Measurements from ENCODE around the gene ANKRD63.

The ANKRD63 gene

DNA sequence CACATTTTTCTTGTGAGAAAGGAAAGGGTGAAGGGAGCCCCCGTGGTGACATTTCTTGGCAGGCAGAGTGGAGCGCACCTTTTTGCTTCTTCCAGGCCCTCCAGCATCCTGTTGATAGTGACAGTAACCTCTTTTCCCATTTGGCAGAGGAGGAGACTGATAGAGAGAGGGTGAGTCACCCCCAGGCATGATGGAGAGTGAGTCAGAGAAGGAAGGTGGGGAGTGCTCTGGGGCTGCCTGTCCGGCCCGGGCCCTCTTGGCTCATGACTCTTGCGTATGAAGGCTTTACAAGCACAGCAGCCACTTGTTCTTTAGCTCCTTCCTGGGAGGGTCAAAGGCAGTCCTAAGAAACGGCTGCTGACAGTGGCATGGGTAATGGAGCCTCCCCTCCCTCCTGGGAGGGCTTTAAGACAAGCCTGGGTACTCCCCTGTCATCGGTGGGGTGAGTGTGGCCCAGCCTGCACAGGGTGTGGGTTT lies 16.0 kb downstream of the ANKRD63 start:
- Mint-ChIP-seq H3K4me3 (no peak overlapping the region), H3K27me3 (no peaks in the 10 kb centered on the region), H3K4me1 (no peaks in the 10 kb centered on the region), H3K9me3 (no peaks in the 10 kb centered on the region), H3K36me3 (no peaks in the 10 kb centered on the region), H3K27ac (no peak overlapping the region)
- no peak for ATAC-seq

DNA sequence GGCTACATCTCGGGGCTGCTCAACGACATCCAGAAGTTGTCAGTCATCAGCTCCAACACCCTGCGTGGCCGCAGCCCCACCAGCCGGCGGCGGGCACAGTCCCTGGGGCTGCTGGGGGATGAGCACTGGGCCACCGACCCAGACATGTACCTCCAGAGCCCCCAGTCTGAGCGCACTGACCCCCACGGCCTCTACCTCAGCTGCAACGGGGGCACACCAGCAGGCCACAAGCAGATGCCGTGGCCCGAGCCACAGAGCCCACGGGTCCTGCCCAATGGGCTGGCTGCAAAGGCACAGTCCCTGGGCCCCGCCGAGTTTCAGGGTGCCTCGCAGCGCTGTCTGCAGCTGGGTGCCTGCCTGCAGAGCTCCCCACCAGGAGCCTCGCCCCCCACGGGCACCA lies 17.0 kb downstream of the ANKRD63 start:
- H3K27me3 Mint-ChIP-seq, result no peaks in the 10 kb centered on the region
- H3K4me3 Mint-ChIP-seq, result no peak overlapping the region
- H3K9me3 Mint-ChIP-seq, result no peaks in the 10 kb centered on the region
- no peaks in the 10 kb centered on the region for H3K36me3 Mint-ChIP-seq
- no peak for ATAC-seq
- no peaks in the 10 kb centered on the region for H3K4me1 Mint-ChIP-seq
- H3K27ac Mint-ChIP-seq, result no peak overlapping the region

DNA sequence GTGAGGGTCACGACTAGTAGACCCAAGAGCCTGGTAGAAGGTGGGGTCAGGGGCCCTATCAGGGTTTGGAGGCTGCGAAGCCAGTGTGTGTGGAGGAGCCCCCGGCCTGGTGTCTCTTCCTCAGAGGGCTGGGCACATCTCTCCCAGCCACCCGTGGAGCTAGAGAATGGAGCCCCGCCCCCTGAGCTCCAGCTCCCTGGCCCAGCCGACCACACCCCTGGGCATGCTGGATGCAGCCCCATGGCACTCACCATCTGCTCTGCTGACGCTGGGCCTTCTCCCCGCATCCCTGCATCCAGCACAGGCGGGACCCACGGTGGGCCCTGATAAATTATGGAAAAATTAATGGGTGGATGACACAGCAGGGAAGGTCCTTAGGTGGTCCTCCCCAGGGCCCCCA lies 17.5 kb downstream of the ANKRD63 start:
- no peaks in the 10 kb centered on the region for H3K27me3 Mint-ChIP-seq
- no peaks in the 10 kb centered on the region for H3K4me1 Mint-ChIP-seq
- H3K9me3 Mint-ChIP-seq, result no peaks in the 10 kb centered on the region
- no peaks in the 10 kb centered on the region for H3K36me3 Mint-ChIP-seq
- H3K4me3 Mint-ChIP-seq, result no peak overlapping the region
- no peak for ATAC-seq
- H3K27ac Mint-ChIP-seq, result no peak overlapping the region

DNA sequence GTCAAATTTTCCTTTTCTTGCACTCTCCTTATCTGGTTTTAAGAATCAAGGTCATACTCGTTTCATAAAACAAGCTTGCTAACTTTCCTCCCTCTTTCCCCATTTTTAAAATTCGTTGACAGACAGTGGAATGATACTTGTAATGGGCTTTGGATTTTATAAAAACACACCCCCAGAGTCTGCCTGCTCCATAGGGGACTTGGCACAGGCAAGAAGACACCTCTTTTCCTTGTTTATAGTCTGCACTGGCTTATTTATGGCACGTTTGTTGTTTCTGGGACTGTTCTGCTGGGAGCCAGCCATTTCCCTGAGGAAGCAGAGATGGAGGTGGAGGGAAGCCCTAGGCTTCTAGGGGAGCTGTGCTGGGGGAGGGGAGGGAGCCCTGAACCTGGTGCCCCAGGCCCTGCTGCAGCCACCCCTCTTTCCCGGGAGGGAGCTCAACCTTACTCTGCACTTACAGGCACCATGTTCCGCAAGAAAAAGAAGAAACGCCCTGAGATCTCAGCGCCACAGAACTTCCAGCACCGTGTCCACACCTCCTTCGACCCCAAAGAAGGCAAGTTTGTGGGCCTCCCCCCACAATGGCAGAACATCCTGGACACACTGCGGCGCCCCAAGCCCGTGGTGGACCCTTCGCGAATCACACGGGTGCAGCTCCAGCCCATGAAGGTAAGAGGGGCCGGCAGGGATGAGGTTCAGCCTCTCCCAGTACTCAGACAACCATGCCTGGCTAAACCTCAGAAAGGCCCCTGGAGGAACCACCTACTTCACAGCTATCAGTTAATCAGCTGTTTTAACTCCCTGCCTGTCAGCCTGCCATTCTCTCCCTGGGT lies 18.3 kb downstream of the ANKRD63 start:
- ATAC-seq, result no peak
- no peaks in the 10 kb centered on the region for H3K27me3 Mint-ChIP-seq
- H3K4me3 Mint-ChIP-seq, result no peak overlapping the region
- H3K27ac Mint-ChIP-seq, result no peak overlapping the region
- no peaks in the 10 kb centered on the region for H3K9me3 Mint-ChIP-seq
- H3K36me3 Mint-ChIP-seq, result no peaks in the 10 kb centered on the region
- H3K4me1 Mint-ChIP-seq, result no peaks in the 10 kb centered on the region

DNA sequence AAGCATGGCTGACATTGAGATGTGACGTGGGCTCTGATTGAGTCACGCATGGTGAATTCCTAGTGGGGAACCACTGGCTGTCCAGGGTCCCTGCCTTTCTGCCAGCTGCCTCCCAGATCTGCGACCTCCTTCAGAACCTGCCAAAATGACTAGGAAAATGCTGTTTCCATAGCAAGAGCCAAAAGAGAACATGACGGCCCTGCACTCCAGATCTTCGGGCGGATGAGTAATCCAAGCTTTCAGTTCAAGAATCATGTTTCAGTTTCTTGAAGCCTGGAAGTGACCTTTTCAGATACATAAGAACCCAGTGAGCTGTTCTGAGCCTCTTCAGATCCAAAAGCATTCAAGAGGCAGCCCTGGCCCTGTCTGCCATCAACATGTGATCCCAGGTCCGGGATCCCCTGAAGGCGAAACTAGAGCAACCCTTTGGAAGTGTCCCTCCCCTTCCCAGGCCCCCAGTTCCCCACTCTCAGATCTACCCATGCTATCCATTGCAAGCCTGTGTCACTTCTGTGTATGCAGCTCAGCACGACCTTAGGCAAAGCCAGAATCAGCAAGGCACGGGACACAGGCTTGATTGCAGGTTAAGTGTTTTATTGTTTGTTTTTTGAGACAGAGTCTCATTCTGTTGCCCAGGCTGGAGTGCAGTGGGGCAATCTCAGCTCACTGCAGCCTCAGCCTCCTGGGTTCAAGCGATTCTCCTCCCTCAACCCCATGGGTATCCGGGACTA lies 19.7 kb downstream of the ANKRD63 start:
- Mint-ChIP-seq H3K9me3 (no peaks in the 10 kb centered on the region), H3K27me3 (no peaks in the 10 kb centered on the region), H3K4me3 (no peak overlapping the region), H3K36me3 (no peaks in the 10 kb centered on the region), H3K27ac (no peak overlapping the region), H3K4me1 (no peaks in the 10 kb centered on the region)
- ATAC-seq, result no peak

DNA sequence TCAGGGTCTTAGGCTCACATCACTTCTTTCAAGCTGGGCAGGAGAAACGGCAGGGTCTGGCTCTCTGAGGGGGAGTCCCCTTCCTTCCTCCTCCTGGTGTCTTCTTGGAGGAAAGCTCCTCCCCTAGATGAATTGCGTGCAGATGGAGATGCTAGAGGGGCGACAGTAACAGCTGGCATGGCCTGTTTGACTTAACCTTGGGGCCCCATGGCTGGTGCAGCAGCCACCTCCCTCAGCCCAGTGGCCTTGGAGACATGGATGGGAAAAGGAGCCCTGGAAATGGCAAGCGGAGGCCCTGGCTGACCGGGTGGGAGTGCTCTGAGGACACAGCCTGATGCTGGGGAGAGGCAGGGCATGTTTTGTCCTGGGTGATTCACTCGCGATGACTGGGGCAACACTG lies 23.8 kb downstream of the ANKRD63 start:
- H3K4me3 Mint-ChIP-seq, result no peak overlapping the region
- H3K36me3 Mint-ChIP-seq, result no peaks in the 10 kb centered on the region
- ATAC-seq, result no peak
- H3K4me1 Mint-ChIP-seq, result no peaks in the 10 kb centered on the region
- peaks cover 12% of the 10 kb centered on the region for H3K27me3 Mint-ChIP-seq
- H3K9me3 Mint-ChIP-seq, result no peaks in the 10 kb centered on the region
- no peak overlapping the region for H3K27ac Mint-ChIP-seq

DNA sequence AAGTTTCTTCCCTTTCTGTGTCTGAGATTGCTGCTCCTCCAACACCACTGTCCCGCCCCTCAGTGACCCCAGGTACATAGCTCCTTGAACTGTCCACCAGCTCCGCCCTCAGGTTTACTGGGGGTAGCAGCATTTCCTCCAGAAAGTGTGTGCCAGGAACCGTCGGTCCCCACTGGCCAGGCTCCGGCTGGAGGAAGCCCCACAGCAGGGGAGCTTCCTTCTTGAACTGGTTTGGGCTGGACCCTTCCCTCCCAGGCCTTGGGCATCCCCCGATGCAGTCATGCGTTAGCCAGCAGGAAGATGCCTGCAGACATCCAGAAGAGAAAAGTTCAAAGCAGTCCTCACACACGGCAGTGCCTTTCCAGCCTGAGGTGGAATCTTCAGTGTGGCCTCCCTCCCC lies 24.3 kb downstream of the ANKRD63 start:
- Mint-ChIP-seq H3K4me1 (peaks cover 2% of the 10 kb centered on the region), H3K4me3 (no peak overlapping the region), H3K27me3 (peaks cover 16% of the 10 kb centered on the region), H3K9me3 (no peaks in the 10 kb centered on the region), H3K27ac (no peak overlapping the region), H3K36me3 (no peaks in the 10 kb centered on the region)
- no peak for ATAC-seq

DNA sequence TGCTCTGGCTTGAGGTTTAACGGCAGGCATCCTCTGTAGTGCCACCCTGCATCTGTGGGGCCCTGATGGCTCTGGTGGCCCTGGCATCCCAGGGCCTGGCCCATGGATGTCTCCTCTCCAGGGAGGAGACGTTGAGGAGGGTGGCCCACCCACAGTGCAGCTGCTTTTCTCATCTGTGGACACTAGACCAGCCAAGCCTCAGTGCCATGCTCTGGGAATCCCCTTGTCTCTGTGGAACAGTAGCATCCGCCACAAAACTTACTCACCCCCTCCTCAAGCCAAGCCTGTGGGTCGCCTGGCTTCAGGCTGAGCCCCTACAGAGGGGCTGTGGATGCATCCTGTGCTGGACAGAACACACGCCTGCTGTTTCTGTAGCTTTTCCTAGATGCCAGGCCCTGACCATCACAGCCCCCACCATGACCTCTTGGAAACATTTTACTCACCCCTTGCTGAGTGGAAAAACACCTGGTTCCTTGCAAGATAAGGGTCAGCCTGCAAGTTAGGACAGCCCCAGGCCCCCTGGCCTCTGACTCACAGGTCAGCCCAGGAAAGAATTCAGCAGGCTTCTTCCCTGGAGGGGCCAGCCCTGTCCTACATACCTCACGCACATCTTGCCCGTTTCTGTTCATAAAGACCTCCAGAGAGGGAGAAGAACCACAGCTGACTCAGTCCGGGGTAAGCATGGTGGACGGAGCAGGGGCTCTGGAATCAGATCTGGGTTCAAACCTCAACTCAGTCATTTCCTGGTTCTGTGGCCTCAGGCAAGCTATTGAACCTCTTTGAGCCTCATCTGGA lies 25.0 kb downstream of the ANKRD63 start:
- Mint-ChIP-seq H3K36me3 (no peaks in the 10 kb centered on the region), H3K4me1 (peaks cover 9% of the 10 kb centered on the region), H3K27me3 (peaks cover 23% of the 10 kb centered on the region), H3K4me3 (no peak overlapping the region), H3K9me3 (no peaks in the 10 kb centered on the region), H3K27ac (no peak overlapping the region)
- no peak for ATAC-seq

DNA sequence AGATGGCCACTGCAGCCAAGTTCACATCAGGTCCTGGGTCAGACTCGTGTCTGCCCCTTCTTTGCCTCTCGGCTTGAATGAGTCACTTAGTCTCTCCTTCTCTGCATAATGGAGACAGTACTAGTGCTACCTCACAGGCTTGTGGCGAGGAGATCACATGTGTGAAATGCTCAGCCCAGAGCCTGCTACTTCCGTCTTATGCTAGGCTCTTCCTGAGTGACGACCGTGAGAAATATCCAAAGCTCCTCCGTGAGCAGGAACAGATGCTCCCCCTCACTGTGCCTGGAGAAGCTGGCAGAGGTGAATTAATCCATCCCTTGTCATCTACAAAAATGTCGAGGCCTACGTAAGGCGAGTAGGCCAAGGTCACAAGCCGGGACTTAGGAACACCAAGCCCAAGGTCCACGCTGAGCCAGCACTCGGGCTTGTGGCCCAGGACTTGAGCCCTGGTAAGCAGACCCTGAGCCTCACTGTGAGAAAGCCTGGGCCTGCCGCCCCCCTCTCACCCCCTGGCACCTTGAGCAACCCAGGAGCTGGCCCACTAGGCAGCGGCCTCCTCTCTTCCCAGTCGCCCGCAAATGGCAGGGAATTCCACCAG lies 26.1 kb downstream of the ANKRD63 start:
- Mint-ChIP-seq H3K27ac (no peak overlapping the region), H3K36me3 (no peaks in the 10 kb centered on the region), H3K9me3 (no peaks in the 10 kb centered on the region), H3K4me3 (no peak overlapping the region), H3K4me1 (peaks cover 10% of the 10 kb centered on the region), H3K27me3 (peaks cover 26% of the 10 kb centered on the region)
- ATAC-seq, result no peak

DNA sequence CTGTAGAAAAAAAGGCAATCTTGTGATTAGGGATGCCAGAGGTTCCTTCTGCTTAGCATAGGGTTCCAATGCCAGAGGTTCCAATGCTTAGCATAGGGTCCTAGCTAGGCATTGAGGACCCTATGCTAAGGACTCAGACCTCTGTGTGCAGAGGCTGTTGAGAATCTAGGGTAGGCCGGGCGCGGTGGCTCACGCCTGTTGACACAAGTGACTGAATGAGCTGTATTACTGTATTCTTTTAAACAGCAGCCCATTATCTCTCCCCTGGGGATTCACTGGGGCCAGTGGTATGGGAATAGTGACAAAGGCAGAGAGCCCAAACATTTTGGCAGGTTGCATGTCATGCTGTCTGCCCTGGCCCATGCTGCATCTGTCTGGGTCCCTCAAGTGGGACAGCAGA lies 27.8 kb downstream of the ANKRD63 start:
- no peak for ATAC-seq
- H3K27ac Mint-ChIP-seq, result no peak overlapping the region
- peaks cover 39% of the 10 kb centered on the region for H3K27me3 Mint-ChIP-seq
- H3K4me3 Mint-ChIP-seq, result no peak overlapping the region
- H3K4me1 Mint-ChIP-seq, result peaks cover 10% of the 10 kb centered on the region
- H3K9me3 Mint-ChIP-seq, result no peaks in the 10 kb centered on the region
- H3K36me3 Mint-ChIP-seq, result no peaks in the 10 kb centered on the region

DNA sequence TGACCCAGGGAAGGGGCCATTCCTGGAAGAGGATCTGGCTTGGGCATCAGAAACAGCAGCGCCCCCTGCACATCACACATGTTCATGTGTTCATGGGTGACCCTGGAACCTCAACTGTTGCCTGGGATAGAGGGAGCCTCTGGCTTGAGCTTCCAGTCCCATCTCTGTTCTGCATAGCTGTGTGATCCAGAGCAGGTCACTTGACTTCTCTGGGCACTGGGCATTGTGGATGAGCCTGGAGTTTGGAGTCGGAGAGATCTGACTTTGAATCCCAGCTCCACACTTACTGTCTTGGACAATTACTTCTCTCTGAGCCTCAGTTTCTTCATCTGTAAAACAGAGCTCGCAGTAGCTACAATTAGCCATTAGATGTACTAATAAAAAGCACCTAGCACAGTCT lies 28.4 kb downstream of the ANKRD63 start:
- no peak for ATAC-seq
- peaks cover 39% of the 10 kb centered on the region for H3K27me3 Mint-ChIP-seq
- no peaks in the 10 kb centered on the region for H3K9me3 Mint-ChIP-seq
- peaks cover 10% of the 10 kb centered on the region for H3K4me1 Mint-ChIP-seq
- no peaks in the 10 kb centered on the region for H3K36me3 Mint-ChIP-seq
- no peak overlapping the region for H3K4me3 Mint-ChIP-seq
- H3K27ac Mint-ChIP-seq, result no peak overlapping the region

DNA sequence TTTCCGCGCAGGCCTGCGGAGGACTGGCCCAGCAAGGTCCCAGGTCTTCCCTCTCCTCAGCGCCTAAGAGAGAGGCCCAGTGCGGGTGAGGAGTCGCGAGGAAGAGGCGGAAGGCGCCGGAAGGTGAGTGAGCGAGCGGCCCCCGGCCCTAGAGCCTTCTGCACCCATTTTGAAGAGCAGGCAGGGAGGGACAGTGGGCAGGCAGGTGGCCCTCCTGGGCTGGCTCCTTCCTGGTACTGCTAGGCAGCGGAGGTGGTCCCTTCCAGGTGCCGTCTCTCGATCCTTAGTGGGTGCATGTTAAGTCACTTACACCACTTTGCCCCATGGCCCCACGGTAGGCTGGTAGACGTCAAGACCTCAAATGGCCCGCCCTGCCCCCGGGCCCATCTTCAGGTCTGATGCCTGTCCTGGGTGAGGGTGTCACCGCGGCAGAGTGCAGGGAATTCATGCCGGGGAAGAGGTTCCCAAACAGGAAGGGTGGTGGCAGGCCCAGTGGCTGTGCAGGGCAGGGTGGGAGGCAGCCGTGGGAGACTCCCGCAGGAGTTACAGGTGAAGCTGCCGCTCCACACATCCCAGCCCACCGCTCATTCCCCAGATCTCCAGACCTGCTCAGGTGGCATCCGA lies 29.6 kb downstream of the ANKRD63 start:
- peak overlapping the region; percentile 75 for H3K4me3 Mint-ChIP-seq
- no peaks in the 10 kb centered on the region for H3K36me3 Mint-ChIP-seq
- no peaks in the 10 kb centered on the region for H3K9me3 Mint-ChIP-seq
- H3K27me3 Mint-ChIP-seq, result peaks cover 39% of the 10 kb centered on the region
- H3K4me1 Mint-ChIP-seq, result peaks cover 10% of the 10 kb centered on the region
- H3K27ac Mint-ChIP-seq, result peak overlapping the region; percentile 61
- ATAC-seq, result no peak

DNA sequence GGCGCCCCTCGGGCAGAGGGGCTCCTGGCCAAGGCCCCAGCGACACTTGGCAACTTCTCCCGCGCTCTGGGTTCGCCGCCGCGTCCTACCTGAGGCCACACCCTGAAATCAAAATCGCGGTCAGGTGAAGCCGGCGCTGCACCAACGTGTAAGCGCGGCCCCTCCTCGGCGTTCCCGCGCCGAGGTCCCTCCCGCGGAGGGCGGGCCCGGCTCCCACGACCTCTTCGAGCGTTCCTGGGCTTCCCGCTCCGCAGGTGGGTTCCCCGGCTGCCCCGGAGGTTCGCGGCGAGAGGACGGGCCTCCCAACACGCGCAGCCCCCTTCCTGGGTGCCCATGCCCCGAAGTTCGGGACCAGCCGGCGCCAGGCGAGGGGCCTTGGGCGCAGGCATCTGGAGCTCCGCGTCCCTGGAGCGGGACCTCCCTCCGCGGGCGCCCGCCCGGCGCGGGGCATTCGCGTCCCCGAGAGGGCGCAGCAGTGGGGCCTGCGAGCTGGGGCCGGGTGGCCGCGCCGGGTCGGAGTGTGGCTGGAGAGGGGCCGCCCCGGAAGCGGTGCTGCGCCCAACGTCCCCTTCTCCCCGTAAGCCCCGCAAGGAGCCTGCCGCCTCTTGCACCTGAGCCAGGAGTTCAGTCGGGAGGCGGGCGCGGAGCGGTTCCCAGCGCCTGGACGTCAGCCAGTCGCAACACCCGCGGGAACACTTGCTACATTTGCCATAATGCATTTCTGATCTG lies 30.3 kb downstream of the ANKRD63 start:
- peaks cover 10% of the 10 kb centered on the region for H3K4me1 Mint-ChIP-seq
- no peaks in the 10 kb centered on the region for H3K9me3 Mint-ChIP-seq
- H3K4me3 Mint-ChIP-seq, result peak overlapping the region; percentile 75
- peak; percentile 62 for ATAC-seq
- H3K36me3 Mint-ChIP-seq, result no peaks in the 10 kb centered on the region
- H3K27me3 Mint-ChIP-seq, result peaks cover 39% of the 10 kb centered on the region
- peak overlapping the region; percentile 61 for H3K27ac Mint-ChIP-seq

DNA sequence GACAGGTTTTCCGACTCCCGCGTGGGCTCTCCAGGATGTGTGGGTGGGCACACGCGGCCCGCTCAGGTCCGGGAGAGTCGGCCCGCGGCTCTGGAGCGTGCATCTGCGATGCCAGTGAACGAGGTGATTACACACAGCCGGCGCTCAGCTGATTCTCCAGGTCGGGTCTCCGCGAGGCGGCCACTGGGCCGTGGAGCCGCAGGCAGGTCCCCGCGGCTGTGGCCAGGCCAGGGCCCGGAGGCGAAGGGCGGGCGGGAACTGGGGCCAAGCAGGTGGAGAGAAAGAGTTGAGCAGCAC lies 30.8 kb downstream of the ANKRD63 start:
- ATAC-seq, result no peak
- Mint-ChIP-seq H3K27me3 (peaks cover 39% of the 10 kb centered on the region), H3K9me3 (no peaks in the 10 kb centered on the region), H3K4me1 (peaks cover 10% of the 10 kb centered on the region), H3K4me3 (peak overlapping the region; percentile 29), H3K36me3 (no peaks in the 10 kb centered on the region), H3K27ac (no peak overlapping the region)

Data from stimulated activated memory B cell treated with anti-CD40 and anti-IgM and Interleukin-4, amounts not matched to agents 10 μg/mL and 1 μg/mL and 100 μg/mL, for 72 hours (primary cell).